H1 (cell line): Measurements from ENCODE around the gene MRAP2. TPM values are rescaled to one million over a fixed set of nuclear protein-coding genes. Genes with fewer than 3 reads are reported as not detected.

Source experiments
- CTCF ChIA-PET: fragments of 300-600 bp; sonication (Branson Sonifier 250); formaldehyde crosslinking; loops from one replicate; lab custom pipeline; 2021; ENCODE audit not compliant: partially characterized antibody; lab: Charles Lee
- POLR2A ChIA-PET: fragments of 300-600 bp; sonication (Branson Sonifier 250); formaldehyde crosslinking; loops from one replicate; lab custom pipeline; 2021; ENCODE audit warnings: inconsistent platforms; ENCODE audit not compliant: partially characterized antibody; lab: Charles Lee
- DNase-seq, 2 experiments: peaks; one replicate each; pipeline versions ENCODE4 v3.0.0 to v3.0.0-alpha.2; 2010 to 2022; ENCODE audit warnings: low spot score in 2 of 2, low read depth in 1 of 2, mixed read lengths in 1 of 2
- FAIRE-seq: peaks from 2 replicates; lab custom pipeline; 2011; peaks lifted over from hg19 to GRCh38; lab: Jason Lieb, UNC
- H2AFZ ChIP-seq: 2 replicates; pipeline ENCODE4 v1.8.1; 2012; ENCODE audit warnings: low read length, inconsistent platforms
- H2AK5ac ChIP-seq: 2 replicates; pipeline ENCODE4 v1.6.1; 2013; ENCODE audit warnings: low read depth, low read length
- H2BK120ac ChIP-seq: replicated peaks from 2 replicates; pipeline ENCODE3; 2013; ENCODE audit warnings: low read depth, low read length, inconsistent platforms
- H2BK12ac ChIP-seq: 2 replicates; pipeline ENCODE4 v1.6.1; 2013; ENCODE audit warnings: low read depth, low read length
- H2BK15ac ChIP-seq: 2 replicates; pipeline ENCODE4 v1.6.1; 2013; ENCODE audit warnings: low read length
- H2BK20ac ChIP-seq: 2 replicates; pipeline ENCODE4 v1.6.1; 2013; ENCODE audit warnings: low read length
- H2BK5ac ChIP-seq: 2 replicates; pipeline ENCODE4 v1.6.1; 2013; ENCODE audit warnings: low read depth, low read length
- H3K14ac ChIP-seq: 2 replicates; pipeline ENCODE4 v1.6.1; 2013; ENCODE audit warnings: inconsistent platforms; ENCODE audit not compliant: insufficient read length
- H3K18ac ChIP-seq: 2 replicates; pipeline ENCODE4 v1.6.1; 2013; ENCODE audit warnings: low read length; ENCODE audit errors: extremely low read depth
- H3K23ac ChIP-seq: 2 replicates; pipeline ENCODE4 v1.6.1; 2013; ENCODE audit warnings: inconsistent platforms; ENCODE audit not compliant: insufficient read length
- H3K23me2 ChIP-seq: 2 replicates; pipeline ENCODE4 v1.6.1; 2013; ENCODE audit warnings: low read depth, low read length
- H3K27ac ChIP-seq: 2 replicates; pipeline ENCODE4 v1.6.1; 2011; ENCODE audit warnings: low read depth, low read length, inconsistent platforms
- H3K27me3 ChIP-seq, 4 experiments: replicated peaks in 1 of 4; 1 replicate in 1 of 4; 2 replicates in 3 of 4; pipeline versions ENCODE4 v1.6.1 to v1.8.1; 2011 to 2013; ENCODE audit warnings: low read length in 3 of 4, mild to moderate bottlenecking in 3 of 4, inconsistent platforms in 2 of 4, mixed read lengths in 2 of 4, moderate library complexity in 1 of 4; ENCODE audit not compliant: control insufficient read depth in 3 of 4, insufficient read depth in 3 of 4; ENCODE audit errors: extremely low read depth in 1 of 4
- H3K36me3 ChIP-seq, 4 experiments: 2 replicates each; pipeline versions ENCODE4 v1.6.1 to v1.8.1; 2011 to 2013; ENCODE audit warnings: mild to moderate bottlenecking in 4 of 4, low read length in 3 of 4, moderate library complexity in 2 of 4, control low read depth in 1 of 4, inconsistent platforms in 1 of 4; ENCODE audit not compliant: insufficient read depth in 4 of 4, control insufficient read depth in 2 of 4
- H3K4ac ChIP-seq: replicated peaks from 2 replicates; pipeline ENCODE3; 2013; ENCODE audit warnings: low read length, low read depth, mixed read lengths, inconsistent platforms; ENCODE audit not compliant: insufficient read length
- H3K4me1 ChIP-seq, 4 experiments: replicated peaks in 1 of 4; 1 replicate in 1 of 4; 2 replicates in 3 of 4; pipeline versions ENCODE4 v1.6.1 to v1.8.1; 2011 to 2013; ENCODE audit warnings: low read length in 3 of 4, inconsistent platforms in 2 of 4, mixed read lengths in 1 of 4; ENCODE audit not compliant: insufficient read depth in 4 of 4, control insufficient read depth in 3 of 4
- H3K4me2 ChIP-seq, 2 experiments: 2 replicates each; pipeline versions ENCODE4 v1.6.1 to v1.8.1; 2011 to 2013; ENCODE audit warnings: low read depth in 2 of 2, low read length in 2 of 2, control low read depth in 1 of 2, inconsistent platforms in 1 of 2, mild to moderate bottlenecking in 1 of 2; ENCODE audit not compliant: insufficient read depth in 1 of 2
- H3K4me3 ChIP-seq, 4 experiments: fragments of 200-600, 300-600 bp in 1 of 4; sonication (generic), shearing (Covaris generic), sonication (Bioruptor Twin) in 1 of 4; 2 replicates each; pipeline versions ENCODE4 v1.5.1 to v1.8.1; 2011 to 2016; ENCODE audit warnings: low read length in 4 of 4, low read depth in 3 of 4, control low read depth in 2 of 4, inconsistent platforms in 2 of 4, mild to moderate bottlenecking in 2 of 4, mixed read lengths in 1 of 4, moderate library complexity in 1 of 4; ENCODE audit not compliant: insufficient read depth in 2 of 4; ENCODE audit errors: extremely low read depth in 1 of 4
- H3K56ac ChIP-seq: replicated peaks from 2 replicates; pipeline ENCODE3; 2013; ENCODE audit warnings: low read depth, mild to moderate bottlenecking, mixed read lengths, low read length, inconsistent platforms; ENCODE audit not compliant: insufficient read length
- H3K79me1 ChIP-seq: 2 replicates; pipeline ENCODE4 v1.6.1; 2013; ENCODE audit warnings: low read depth, low read length, control low read depth
- H3K79me2 ChIP-seq, 2 experiments: 2 replicates each; pipeline versions ENCODE4 v1.6.1 to v1.8.1; 2012 to 2013; ENCODE audit warnings: low read length in 2 of 2, mild to moderate bottlenecking in 2 of 2, inconsistent platforms in 1 of 2; ENCODE audit not compliant: insufficient read depth in 2 of 2, control insufficient read depth in 1 of 2
- H3K9ac ChIP-seq, 4 experiments: replicated peaks in 1 of 4; 1 replicate in 1 of 4; 2 replicates in 3 of 4; pipeline versions ENCODE4 v1.6.1 to v1.8.1; 2011 to 2013; ENCODE audit warnings: low read depth in 3 of 4, low read length in 3 of 4, control low read depth in 2 of 4, mild to moderate bottlenecking in 2 of 4, moderate library complexity in 2 of 4, inconsistent platforms in 1 of 4; ENCODE audit errors: extremely low read depth in 1 of 4
- H3K9me3 ChIP-seq, 2 experiments: 2 replicates each; pipeline versions ENCODE4 v1.6.1 to v1.8.1; 2012 to 2013; ENCODE audit warnings: mild to moderate bottlenecking in 2 of 2, moderate library complexity in 2 of 2, control low read depth in 1 of 2, inconsistent platforms in 1 of 2, low read depth in 1 of 2, low read length in 1 of 2, mixed read lengths in 1 of 2; ENCODE audit not compliant: insufficient read depth in 2 of 2
- H4K20me1 ChIP-seq, 2 experiments: replicated peaks in 1 of 2; 2 replicates each; pipeline versions ENCODE3 to v1.8.1; 2011 to 2013; ENCODE audit warnings: inconsistent platforms in 2 of 2, low read length in 2 of 2, mild to moderate bottlenecking in 1 of 2; ENCODE audit not compliant: insufficient read depth in 2 of 2, control insufficient read depth in 1 of 2
- H4K5ac ChIP-seq: 2 replicates; pipeline ENCODE4 v1.6.1; 2013; ENCODE audit warnings: low read length, low read depth, mixed read lengths, inconsistent platforms; ENCODE audit not compliant: insufficient read length
- H4K8ac ChIP-seq: 2 replicates; pipeline ENCODE4 v1.8.0; 2013; ENCODE audit warnings: mild to moderate bottlenecking, moderate library complexity, low read length, inconsistent platforms; ENCODE audit not compliant: insufficient read depth; ENCODE audit errors: extremely low read depth
- H4K91ac ChIP-seq: replicated peaks from 2 replicates; pipeline ENCODE3; 2013; ENCODE audit warnings: low read length, mixed read lengths, inconsistent platforms; ENCODE audit not compliant: insufficient read length
- ATF2 ChIP-seq: IDR thresholded peaks from 2 replicates; pipeline ENCODE4 v1.6.1; 2012; ENCODE audit warnings: low read length, inconsistent platforms
- BACH1 ChIP-seq: IDR thresholded peaks from 2 replicates; pipeline ENCODE4 v1.6.1; 2012; ENCODE audit warnings: low read length, improper control_type of control experiment
- CBX5 ChIP-seq: fragments of 300-800, 300-1000 bp; sonication (generic); IDR thresholded peaks from 2 replicates; pipeline ENCODE4 v1.7.1; 2016; ENCODE audit warnings: antibody characterized with exemption, low read length, low read depth
- EZH2 ChIP-seq: fragments of 200-600 bp; sonication (generic); IDR thresholded peaks from 2 replicates; pipeline ENCODE4 v1.7.1; 2012; ENCODE audit warnings: low read depth, mild to moderate bottlenecking, moderate library complexity, low read length, inconsistent platforms; ENCODE audit not compliant: severe bottlenecking
- JUN ChIP-seq: IDR thresholded peaks from 2 replicates; pipeline ENCODE4 v1.6.1; 2011; ENCODE audit warnings: low read depth, mild to moderate bottlenecking, improper control_type of control experiment, low read length
- KDM4A ChIP-seq: IDR thresholded peaks from one replicate; pipeline ENCODE4 v1.7.1; 2012; ENCODE audit warnings: low read depth, mild to moderate bottlenecking, moderate library complexity, low read length, inconsistent platforms; ENCODE audit not compliant: severe bottlenecking
- RBBP5 ChIP-seq: IDR thresholded peaks from 2 replicates; pipeline ENCODE4 v1.7.1; 2012; ENCODE audit warnings: low read depth, mild to moderate bottlenecking, inconsistent platforms, low read length, moderate library complexity, borderline replicate concordance
- SIRT6 ChIP-seq: IDR thresholded peaks from one replicate; pipeline ENCODE4 v1.7.1; 2012; ENCODE audit warnings: low read length, inconsistent platforms
- TAF7 ChIP-seq: optimal IDR thresholded peaks from 2 replicates; pipeline ENCODE3; 2011; ENCODE audit warnings: low read depth, mild to moderate bottlenecking, inconsistent platforms, low read length, moderate library complexity, borderline replicate concordance
- WGBS, 2 experiments: shearing (Covaris generic) in 1 of 2; methylation state at CpG; one replicate each; pipeline versions ENCODE4 v1.1.6 to v1.1.7; 2013 to 2015; ENCODE audit warnings: low lambda C conversion rate in 2 of 2, mixed read lengths in 2 of 2, inconsistent platforms in 1 of 2, low coverage in 1 of 2, missing lambda C conversion rate in 1 of 2; ENCODE audit not compliant: insufficient replicate concordance in 2 of 2, insufficient coverage in 1 of 2, insufficient read length in 1 of 2; ENCODE audit errors: extremely low coverage in 1 of 2, missing lambda C conversion rate in 1 of 2; 5-methylcytosine and 5-hydroxymethylcytosine counted together
- polyA plus RNA-seq, 7 experiments: library from polyadenylated mRNA; depleted of rRNA in 3 of 7; stranded (reverse) in 5 of 7; unstranded in 2 of 7; fragments of >200 nt in 5 of 7; fragments of 200-250 nt in 2 of 7; gene quantifications; 1 replicate in 5 of 7; 2 replicates in 1 of 7; 4 replicates in 1 of 7; pipeline versions ENCODE4 v1.2.1 to v1.2.3, GENCODE V29; 2011 to 2013; ENCODE audit warnings: missing spikeins in 2 of 7, mixed read lengths in 2 of 7
- total RNA-seq: library from RNA; stranded (reverse); fragmentation: NEBNext Ultra II Directional; extraction: Animal tissue kit (Norgen Biotek cat#: 25700); gene quantifications from 2 replicates; pipeline ENCODE4 v1.2.1, GENCODE V29; 2021

MRAP2 gene
- total and polyA plus RNA-seq, 2 of the 8 experiments (the other 6 are each of a cell fraction or from before 2014, with no cell fraction given): 5.0 to 11.0 TPM

GRCh38 chr6:84086056-84086455, 52.5 kb downstream of the MRAP2 start:
- FAIRE-seq (no peak), DNase-seq (no peak)
- Histone ChIP-seq H3K4ac (no peak overlapping the region), H3K4me1 (peaks cover 4 to 26% (median 9%) of the 10 kb centered on the region in 4 experiments; a peak in 6 of 7 replicates), H3K79me2 (no peaks in the 10 kb centered on the region), H3K79me1 (no peaks in the 10 kb centered on the region), H2BK120ac (no peak overlapping the region), H4K91ac (no peak overlapping the region), H2BK20ac (no peak overlapping the region), H4K5ac (no peak overlapping the region), H3K23ac (no peak overlapping the region), H3K9me3 (no peaks in the 10 kb centered on the region), H2BK12ac (no peak overlapping the region), H2AFZ (no peak overlapping the region), H3K14ac (no peak overlapping the region), H2BK15ac (no peak overlapping the region), H3K18ac (no peak overlapping the region), H2BK5ac (no peak overlapping the region), H3K36me3 (no peaks in the 10 kb centered on the region), H3K4me3 (no peak overlapping the region), H3K4me2 (no peak overlapping the region), H3K9ac (no peak overlapping the region), H4K8ac (no peak overlapping the region), H3K27me3 (no peaks in the 10 kb centered on the region), H2AK5ac (no peak overlapping the region), H3K23me2 (peaks cover 3% of the 10 kb centered on the region; the same call in 1 of the 2 replicates), H4K20me1 (no peaks in the 10 kb centered on the region), H3K27ac (no peak overlapping the region), H3K56ac (no peak overlapping the region)
- CTCF ChIA-PET: interaction anchor here (1.6 kb wide), 1 partner anchor 16 kb away, joined by 3 read pairs; no protein-coding TSS in a partner anchor
- WGBS, 2 experiments: 90% methylated on average over 1 of the region's 1 CpG; no CpG with 5 or more reads in 1 of the 2 experiments
- POLR2A ChIA-PET: interaction anchor here (1.4 kb wide), 1 partner anchor 53 kb away, joined by 3 read pairs; no protein-coding TSS in a partner anchor
- TF ChIP-seq RBBP5 (no peak), SIRT6 (no peak), KDM4A (no peak), CBX5 (no peak), BACH1 (no peak), EZH2 (no peak), JUN (no peak), TAF7 (no peak), ATF2 (no peak)
